Sigmoid colon (tissue), 4 donors: ENCODE data around the gene ZNF654.

Experiments used
- CTCF ChIP-seq, 4 experiments: fragments of 450-650 bp in 3 of 4; fragments of 200-600 bp in 1 of 4; IDR thresholded peaks; one replicate each; pipeline ENCODE4 v1.5.1; 2016 to 2019; ENCODE audit warnings: antibody characterized with exemption in 4 of 4, mild to moderate bottlenecking in 3 of 4, moderate library complexity in 2 of 4
- EP300 ChIP-seq, 4 donors: sonication (generic); formaldehyde crosslinking; IDR thresholded peaks; one replicate each; pipeline ENCODE4 v1.6.1; 2017; ENCODE audit warnings: antibody characterized with exemption in 4 of 4
- POLR2AphosphoS5 ChIP-seq, 4 donors: sonication (generic); formaldehyde crosslinking; IDR thresholded peaks; one replicate each; pipeline ENCODE4 v1.6.1; 2017; ENCODE audit warnings: antibody characterized with exemption in 4 of 4

- TF ChIP-seq CTCF (IDR thresholded peaks at IDR 0.05), result peak; percentile 41 to 68 (median 58)
- no peak for TF ChIP-seq POLR2AphosphoS5 (IDR thresholded peaks at IDR 0.05)
- no peak for TF ChIP-seq EP300 (IDR thresholded peaks at IDR 0.05)
Measured at GRCh38 chr3:88113311-88114162, 54.5 kb downstream of the ZNF654 start.
